ENCODE data around the gene ZNF480. TPM values are rescaled to one million over a fixed set of nuclear protein-coding genes. Genes with fewer than 3 reads are reported as not detected.
"Not testable (repeated sequence)": the region's sequence is repeated elsewhere in the genome, so short reads cannot be mapped to it uniquely, and the experiment has no call there.

ZNF480 gene
- total RNA-seq, 1 experiment from 2014 or later, result 5.1 TPM

- no peak for TF ChIP-seq CTCF (IDR thresholded peaks at IDR 0.05; ENCODE audit: unreplicated experiment)
- H3K36me3 Mint-ChIP-seq (ENCODE audit: insufficient read depth, unreplicated experiment), result peaks cover 45% of the 10 kb centered on the region
- BruUV-seq (replicated peaks), result no TSS peak
- DNase-seq, result no peak
- CTCF ChIA-PET, result no interaction called here
- peaks cover 31% of the 10 kb centered on the region for H3K9me3 Mint-ChIP-seq (ENCODE audit: low read depth, unreplicated experiment)
- no peaks in the 10 kb centered on the region for H3K27me3 Mint-ChIP-seq (ENCODE audit: unreplicated experiment)
- no peak overlapping the region for H3K27ac Mint-ChIP-seq (ENCODE audit: unreplicated experiment)
- H3K4me1 Mint-ChIP-seq (ENCODE audit: low read depth, unreplicated experiment), result no peaks in the 10 kb centered on the region
- intact Hi-C loops (cut with micrococcal nuclease; ENCODE audit: unreplicated experiment), result no loop called here
- H3K4me3 Mint-ChIP-seq (ENCODE audit: low read depth, unreplicated experiment), result no peak overlapping the region
Measured at GRCh38 chr19:52275988-52276387, 21.0 kb upstream of the ZNF480 start.

GRCh38 chr19:52277471-52277870 lies 19.5 kb upstream of the ZNF480 start:
- peaks cover 49% of the 10 kb centered on the region for H3K36me3 Mint-ChIP-seq (ENCODE audit: insufficient read depth, unreplicated experiment)
- H3K4me1 Mint-ChIP-seq (ENCODE audit: low read depth, unreplicated experiment), result no peaks in the 10 kb centered on the region
- TF ChIP-seq CTCF (IDR thresholded peaks at IDR 0.05; ENCODE audit: unreplicated experiment), result no peak
- CTCF ChIA-PET, result no interaction called here
- H3K9me3 Mint-ChIP-seq (ENCODE audit: low read depth, unreplicated experiment), result peaks cover 27% of the 10 kb centered on the region
- H3K27ac Mint-ChIP-seq (ENCODE audit: unreplicated experiment), result no peak overlapping the region
- H3K4me3 Mint-ChIP-seq (ENCODE audit: low read depth, unreplicated experiment), result no peak overlapping the region
- no peaks in the 10 kb centered on the region for H3K27me3 Mint-ChIP-seq (ENCODE audit: unreplicated experiment)
- intact Hi-C loops (cut with micrococcal nuclease; ENCODE audit: unreplicated experiment), result no loop called here
- DNase-seq, result no peak
- BruUV-seq (replicated peaks), result no TSS peak

GRCh38 chr19:52286256-52286655 lies 10.7 kb upstream of the ZNF480 start:
- no peaks in the 10 kb centered on the region for H3K4me1 Mint-ChIP-seq (ENCODE audit: low read depth, unreplicated experiment)
- TF ChIP-seq CTCF (IDR thresholded peaks at IDR 0.05; ENCODE audit: unreplicated experiment), result no peak
- intact Hi-C loops (cut with micrococcal nuclease; ENCODE audit: unreplicated experiment), result no loop called here
- CTCF ChIA-PET, result interaction anchor here (0.7 kb wide), 2 partner anchors 557 to 971 kb away, joined by 3 to 5 read pairs; no protein-coding TSS in a partner anchor
- H3K27me3 Mint-ChIP-seq (ENCODE audit: unreplicated experiment), result no peaks in the 10 kb centered on the region
- H3K27ac Mint-ChIP-seq (ENCODE audit: unreplicated experiment), result no peak overlapping the region
- BruUV-seq (replicated peaks), result no TSS peak
- peaks cover 75% of the 10 kb centered on the region for H3K36me3 Mint-ChIP-seq (ENCODE audit: insufficient read depth, unreplicated experiment)
- DNase-seq, result no peak
- H3K4me3 Mint-ChIP-seq (ENCODE audit: low read depth, unreplicated experiment), result no peak overlapping the region
- H3K9me3 Mint-ChIP-seq (ENCODE audit: low read depth, unreplicated experiment), result peaks cover 15% of the 10 kb centered on the region

GRCh38 chr19:52291781-52292180 lies 5.2 kb upstream of the ZNF480 start:
- Mint-ChIP-seq H3K36me3 (ENCODE audit: insufficient read depth, unreplicated experiment) (peaks cover 38% of the 10 kb centered on the region), H3K9me3 (ENCODE audit: low read depth, unreplicated experiment) (peaks cover 16% of the 10 kb centered on the region), H3K27ac (ENCODE audit: unreplicated experiment) (no peak overlapping the region), H3K4me3 (ENCODE audit: low read depth, unreplicated experiment) (no peak overlapping the region), H3K4me1 (ENCODE audit: low read depth, unreplicated experiment) (no peaks in the 10 kb centered on the region), H3K27me3 (ENCODE audit: unreplicated experiment) (no peaks in the 10 kb centered on the region)
- no peak for DNase-seq
- TF ChIP-seq CTCF (IDR thresholded peaks at IDR 0.05; ENCODE audit: unreplicated experiment), result no peak
- CTCF ChIA-PET, result no interaction called here
- intact Hi-C loops (cut with micrococcal nuclease; ENCODE audit: unreplicated experiment), result no loop called here
- no TSS peak for BruUV-seq (replicated peaks)

GRCh38 chr19:52292946-52293345 lies 4.0 kb upstream of the ZNF480 start:
- H3K27ac Mint-ChIP-seq (ENCODE audit: unreplicated experiment); H3K4me3 Mint-ChIP-seq (ENCODE audit: low read depth, unreplicated experiment); H3K27me3 Mint-ChIP-seq (ENCODE audit: unreplicated experiment); H3K4me1 Mint-ChIP-seq (ENCODE audit: low read depth, unreplicated experiment); DNase-seq; BruUV-seq (replicated peaks); intact Hi-C loops (cut with micrococcal nuclease; ENCODE audit: unreplicated experiment); CTCF ChIA-PET: not testable (repeated sequence)
- H3K36me3 Mint-ChIP-seq (ENCODE audit: insufficient read depth, unreplicated experiment), result peaks cover 31% of the 10 kb centered on the region
- H3K9me3 Mint-ChIP-seq (ENCODE audit: low read depth, unreplicated experiment), result peaks cover 20% of the 10 kb centered on the region

All from Calu3 (cell line).